ENCODE results near the gene C2CD3.

Gene C2CD3

DNA sequence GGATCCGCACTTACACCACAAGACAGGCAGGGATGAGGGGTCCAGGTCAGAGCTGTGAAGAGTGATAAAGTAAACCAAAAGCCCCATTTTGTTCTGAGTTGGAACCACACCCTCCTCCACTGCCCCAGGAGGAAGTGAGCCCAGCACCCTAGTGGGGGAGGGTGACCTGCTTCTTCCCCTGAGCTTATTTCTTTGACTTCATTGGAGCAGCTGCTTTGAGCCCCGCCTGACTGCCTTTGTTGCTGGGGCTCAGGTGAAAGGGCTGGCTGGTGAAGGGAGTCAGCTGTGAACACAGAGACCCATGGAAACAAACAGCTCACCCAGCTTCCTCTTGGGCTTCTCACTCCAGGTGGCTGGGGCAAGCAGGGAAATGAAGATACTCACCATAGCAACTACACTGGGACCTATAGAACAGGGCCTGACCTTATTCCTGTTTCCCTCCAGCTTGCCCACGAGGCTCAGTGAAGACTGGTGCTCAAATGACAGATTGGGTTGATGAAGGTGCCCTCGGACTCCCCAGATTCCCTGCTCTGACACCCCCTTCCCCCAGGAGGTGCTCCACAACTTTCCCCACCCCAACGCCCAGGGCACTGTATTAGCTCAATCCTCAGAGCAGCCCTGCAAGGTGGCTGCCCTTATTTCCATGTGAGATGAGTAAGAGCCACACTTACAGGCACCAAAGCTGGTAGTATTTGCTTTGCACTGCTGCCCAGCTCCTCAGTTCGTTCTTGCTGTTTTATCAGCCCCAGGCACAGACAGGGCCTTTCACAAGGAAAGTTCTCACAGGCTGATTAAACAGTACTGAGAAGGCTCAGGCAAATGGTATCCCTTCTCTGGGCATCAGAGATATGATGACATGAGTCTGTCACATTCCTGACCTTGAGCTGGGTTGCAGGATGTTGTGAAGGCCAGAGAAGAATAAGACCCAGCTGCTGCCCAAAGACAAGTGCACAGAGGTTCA lies 190.5 kb downstream of the C2CD3 start:
- peak; percentile 71 for DNase-seq (ENCODE audit: low read depth)

DNA sequence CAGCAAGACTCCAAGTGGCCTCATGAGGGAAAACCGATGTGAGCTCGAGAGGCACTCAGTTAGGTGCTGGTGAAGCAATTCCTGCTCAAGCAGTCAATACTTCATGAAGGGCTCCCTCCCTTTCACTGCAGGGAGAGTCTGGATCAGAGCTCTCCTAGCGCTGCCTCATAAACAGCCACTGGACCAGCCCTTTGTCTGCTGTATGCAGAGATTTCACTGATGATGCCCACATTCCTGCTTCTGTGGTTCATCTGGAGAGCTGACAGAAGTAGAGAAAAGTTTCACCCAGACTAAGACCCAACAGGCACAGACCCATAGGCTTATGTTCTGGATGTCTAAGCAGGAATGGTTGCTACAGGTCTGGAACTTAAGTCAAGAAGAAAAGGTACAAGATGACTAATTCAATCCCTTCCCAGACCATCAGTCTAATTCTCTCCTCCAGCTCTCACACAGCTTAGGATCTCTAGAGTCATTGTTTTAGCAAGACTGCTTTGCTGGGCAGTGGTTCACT lies 192.2 kb downstream of the C2CD3 start:
- no peak for DNase-seq (ENCODE audit: low read depth)

DNA sequence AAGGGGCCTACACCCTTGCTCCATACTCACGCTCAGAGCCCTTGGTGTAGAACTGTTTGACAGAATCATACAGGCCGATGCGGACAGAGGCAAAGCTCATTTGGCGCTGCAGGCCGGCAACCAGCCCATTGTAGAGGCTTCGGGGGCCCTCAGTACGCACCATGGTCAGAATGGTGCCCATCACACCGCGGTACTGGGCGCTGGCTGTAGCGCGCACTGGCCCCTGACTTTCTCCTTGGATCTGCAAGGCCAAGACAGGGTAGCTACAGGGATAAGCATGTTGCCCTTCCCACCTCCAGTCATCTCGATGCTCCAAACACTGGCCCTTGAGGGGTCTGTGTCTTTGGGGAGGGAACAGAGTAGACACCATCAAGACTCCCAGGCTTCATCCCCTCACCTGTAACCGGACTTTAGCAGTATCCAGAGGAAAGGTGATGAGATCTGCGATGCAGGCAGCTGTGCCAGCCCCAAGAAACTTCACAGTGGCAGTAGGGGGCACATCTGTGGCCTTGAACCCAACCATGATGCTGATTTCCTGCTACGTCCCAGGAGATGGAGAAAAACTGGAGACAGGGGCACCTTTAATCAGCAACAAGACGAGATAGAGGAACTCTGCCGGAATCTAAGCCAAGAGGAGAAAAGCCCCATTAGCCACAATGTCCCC lies 192.8 kb downstream of the C2CD3 start:
- DNase-seq (ENCODE audit: low read depth), result no peak

GRCh38 chr11:73976451-73977151 lies 194.2 kb downstream of the C2CD3 start:
- no peak for DNase-seq (ENCODE audit: low read depth)

- no peak for DNase-seq (ENCODE audit: low read depth)
These were observed 195.4 kb downstream of the C2CD3 start for GRCh38 chr11:73975479-73975757.

GRCh38 chr11:73974604-73975478 lies 196.0 kb downstream of the C2CD3 start:
- DNase-seq (ENCODE audit: low read depth), result no peak

DNA sequence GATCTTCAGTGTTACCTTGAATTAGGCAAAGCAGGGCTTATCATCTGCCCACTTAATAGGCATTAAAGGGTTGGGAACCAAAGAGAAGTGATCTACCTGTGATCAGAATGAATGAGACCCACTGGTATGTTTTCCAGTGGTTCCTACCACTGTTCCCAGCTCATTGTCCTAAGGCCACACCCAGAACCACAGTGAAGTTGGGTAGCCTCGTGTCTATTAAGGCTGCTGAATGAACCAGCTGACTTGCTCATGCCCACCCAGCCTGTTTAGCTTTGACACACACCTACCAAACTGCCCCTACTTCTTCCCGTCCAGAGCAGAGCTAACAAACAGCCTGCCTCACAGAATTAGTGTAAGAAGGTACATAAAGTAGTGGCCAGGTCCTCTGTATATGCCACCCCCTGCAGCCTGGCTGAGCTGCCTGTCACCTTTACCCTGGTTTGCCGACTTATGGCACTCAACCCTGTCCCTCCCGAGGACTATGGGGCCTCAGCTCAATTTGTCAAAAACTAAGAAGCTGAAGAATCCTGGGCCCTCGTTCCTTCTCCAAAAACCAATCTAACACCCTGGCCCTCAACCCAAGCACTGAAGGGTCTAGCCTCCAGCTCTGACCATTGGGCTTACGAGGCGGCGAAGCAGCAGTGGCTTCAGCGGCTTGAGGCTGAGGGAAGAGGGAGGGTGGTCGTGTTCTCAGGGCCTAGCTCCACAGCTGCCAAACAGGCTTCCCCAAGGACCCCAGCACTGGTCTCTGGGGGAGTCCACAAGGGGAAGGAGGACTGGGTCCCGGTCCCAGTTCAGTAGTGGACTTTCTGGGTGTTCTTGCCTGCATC lies 198.0 kb downstream of the C2CD3 start:
- no peak for DNase-seq (ENCODE audit: low read depth)

- DNase-seq (ENCODE audit: low read depth), result no peak
These were observed 198.6 kb downstream of the C2CD3 start for GRCh38 chr11:73972187-73972586.

DNA sequence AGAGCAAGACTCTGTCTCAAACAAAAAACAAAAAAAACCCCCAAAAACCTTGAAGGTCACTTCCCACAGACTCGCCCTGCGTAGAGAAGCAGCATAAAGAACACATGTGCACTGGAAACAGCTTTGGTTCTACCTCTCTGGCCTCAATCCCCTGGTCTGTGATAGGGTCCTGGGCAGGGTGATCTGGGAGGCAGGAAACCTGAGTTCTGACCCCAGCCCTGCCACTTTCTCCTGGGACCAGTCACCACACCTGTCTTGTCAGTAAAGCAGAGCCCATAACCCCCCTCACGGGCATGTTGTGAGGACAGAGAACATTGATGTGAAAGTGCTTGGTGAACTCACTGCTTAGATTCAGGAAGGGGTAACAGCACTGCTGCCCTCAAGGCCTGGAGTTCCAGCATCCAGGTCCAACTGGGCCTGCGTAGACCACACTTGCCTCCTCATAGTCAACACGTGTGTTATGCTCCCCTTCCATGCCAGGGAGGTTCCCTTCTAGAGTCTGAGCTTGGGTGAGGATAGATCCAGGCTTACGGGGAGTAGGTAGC lies 199.6 kb downstream of the C2CD3 start:
- no peak for DNase-seq (ENCODE audit: low read depth)

DNA sequence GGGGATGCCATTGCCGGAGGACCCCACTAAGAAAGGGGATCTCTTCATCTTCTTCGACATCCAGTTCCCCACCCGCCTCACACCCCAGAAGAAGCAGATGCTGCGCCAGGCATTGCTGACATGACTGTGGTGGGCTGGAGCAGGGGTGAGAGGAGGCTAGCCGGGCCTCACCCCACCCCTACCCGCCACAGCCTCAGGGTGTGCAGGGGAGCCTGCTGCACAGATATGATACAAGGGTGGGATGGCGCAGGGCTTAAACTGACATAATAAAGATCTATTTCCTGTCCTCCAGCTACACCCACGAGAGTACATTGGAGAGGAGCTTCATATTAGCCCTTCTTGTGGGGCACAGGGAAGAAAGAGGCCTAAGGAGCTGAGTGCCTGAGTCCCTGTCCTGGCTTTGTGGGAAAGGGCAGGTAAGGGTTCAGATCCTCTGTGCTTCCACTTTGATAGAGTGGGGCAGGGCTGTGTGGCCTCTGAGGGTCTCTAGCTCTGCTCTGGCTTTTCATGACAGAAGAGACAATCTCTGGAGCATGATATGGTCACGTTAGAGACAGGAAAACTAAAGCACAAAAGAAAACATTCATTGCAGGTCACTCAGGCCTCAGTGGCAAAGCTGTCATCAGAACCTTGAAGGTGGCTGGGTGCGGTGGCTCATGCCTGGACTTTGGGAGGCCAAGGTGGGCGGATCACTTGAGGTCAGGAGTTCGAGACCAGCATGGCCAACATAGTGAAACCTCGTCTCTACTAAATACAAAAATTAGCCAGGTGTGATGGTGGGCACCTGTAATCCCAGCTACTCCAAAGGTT lies 200.6 kb downstream of the C2CD3 start:
- DNase-seq (ENCODE audit: low read depth), result no peak

- no peak for DNase-seq (ENCODE audit: low read depth)
These were observed 201.7 kb downstream of the C2CD3 start for GRCh38 chr11:73969091-73969490.

GRCh38 chr11:73968356-73968966 lies 202.3 kb downstream of the C2CD3 start:
- no peak for DNase-seq (ENCODE audit: low read depth)

DNA sequence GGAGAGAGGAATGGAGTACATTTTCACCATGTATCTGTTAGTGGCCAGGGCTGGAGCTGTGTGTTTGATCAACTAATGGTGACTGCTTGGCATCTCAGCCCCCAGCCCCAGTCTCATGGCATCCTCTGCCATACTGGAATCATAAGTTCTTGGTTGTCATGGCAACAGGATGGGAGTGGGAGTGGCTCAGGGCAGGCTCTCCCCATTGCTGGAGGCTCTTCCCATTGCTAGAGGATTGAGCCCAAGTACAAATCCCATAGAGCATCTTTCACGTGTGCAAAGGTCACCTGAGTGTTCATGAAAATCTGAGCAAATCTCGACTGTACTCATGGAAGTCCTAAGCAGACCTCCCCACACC lies 205.1 kb downstream of the C2CD3 start:
- no peak for DNase-seq (ENCODE audit: low read depth)

DNA sequence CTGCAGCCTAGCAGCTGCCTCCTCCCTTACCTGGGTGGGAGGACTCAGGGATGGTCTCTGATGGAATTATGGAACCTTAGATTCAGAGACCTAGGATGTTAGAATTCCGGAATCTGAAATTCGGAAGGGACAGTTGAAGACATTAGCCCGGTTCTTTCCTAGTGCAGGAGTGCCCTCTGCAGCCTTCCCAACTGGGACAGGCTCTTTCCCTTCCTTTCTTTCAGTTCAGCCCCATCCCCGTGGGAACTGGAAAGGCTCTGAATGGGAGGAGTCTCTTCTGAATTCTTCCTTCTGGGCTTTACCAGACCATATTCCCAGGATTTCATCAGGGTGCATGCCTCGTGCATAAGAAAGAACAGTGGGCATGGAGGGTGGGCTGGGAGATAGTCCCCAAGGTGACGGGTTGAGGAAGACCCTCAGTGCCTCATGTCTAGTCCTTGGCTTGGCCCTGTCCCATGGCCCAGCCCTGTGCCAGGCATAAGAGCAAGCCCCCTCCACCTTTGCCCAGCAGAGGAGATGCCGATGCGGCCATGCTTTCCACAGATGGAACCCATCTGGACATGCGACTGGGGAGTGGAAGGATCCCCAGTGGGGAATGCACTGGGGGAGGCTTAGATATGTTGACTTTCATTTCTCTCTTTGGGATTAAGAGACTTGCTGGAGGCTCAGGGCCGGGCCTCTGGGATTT lies 205.6 kb downstream of the C2CD3 start:
- DNase-seq (ENCODE audit: low read depth), result no peak

GRCh38 chr11:73963861-73964260 lies 206.9 kb downstream of the C2CD3 start:
- no peak for DNase-seq (ENCODE audit: low read depth)
